ENCODE measurements around the gene BAHCC1.

The BAHCC1 gene

DNA sequence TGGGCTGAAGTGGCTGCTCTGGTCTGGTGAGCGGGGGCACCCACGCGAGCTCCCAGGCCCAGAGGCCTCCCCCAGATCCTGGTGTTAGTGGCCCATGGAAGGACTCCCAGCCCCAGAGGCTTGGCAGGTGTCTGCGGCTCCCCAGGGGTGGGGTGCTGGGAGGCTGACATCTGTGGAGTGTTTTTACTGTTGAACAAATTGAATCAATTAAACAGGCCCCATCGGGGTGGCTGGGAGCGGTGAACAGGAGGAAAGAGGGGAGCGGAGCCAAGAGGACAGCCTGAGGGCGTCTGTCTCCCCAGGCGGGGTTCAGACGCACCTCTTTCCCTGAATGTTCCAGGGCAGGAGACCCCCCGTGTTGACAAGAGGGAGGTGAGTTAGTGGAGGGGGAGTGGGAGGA is 87.4 kb downstream of the BAHCC1 start:
- FAIRE-seq = no peak

DNA sequence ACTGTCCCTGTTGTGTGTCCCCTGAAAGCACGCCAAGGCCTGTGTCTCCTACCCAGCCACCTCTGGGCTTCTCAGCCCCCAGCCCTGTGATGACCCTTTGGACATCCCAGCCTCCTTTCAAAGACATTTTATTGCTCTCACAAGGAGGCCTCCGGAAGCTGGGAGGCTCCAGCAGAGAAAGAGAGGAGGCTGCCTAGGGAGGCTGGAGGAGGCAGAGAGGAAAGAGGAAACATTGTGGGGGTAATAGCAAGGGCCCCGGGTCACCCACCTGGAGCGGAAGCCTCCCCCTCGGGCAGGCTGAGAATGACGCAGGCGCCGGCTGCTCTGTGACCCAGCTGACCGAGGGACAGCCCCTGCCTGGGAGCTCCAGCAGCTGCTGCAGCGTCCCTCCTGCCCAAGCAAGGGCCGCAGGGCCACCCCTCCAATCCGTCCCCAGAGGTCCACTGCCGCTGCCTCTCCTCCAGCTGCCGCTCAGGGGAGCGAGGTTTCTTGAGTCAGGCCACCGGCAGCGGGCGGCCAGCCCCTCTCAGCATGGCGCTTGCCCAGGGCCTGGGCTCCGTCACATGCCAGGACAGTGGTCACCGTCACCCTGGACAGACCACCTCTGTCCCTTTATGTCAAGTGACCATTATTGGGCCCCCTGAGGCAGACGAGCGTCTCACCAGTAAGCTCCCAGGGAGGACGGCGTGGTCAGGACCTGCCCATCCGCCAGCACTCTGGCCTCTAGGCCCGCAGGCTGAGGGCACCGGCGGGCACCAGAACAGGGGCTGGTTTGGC is 88.0 kb downstream of the BAHCC1 start:
- FAIRE-seq = no peak

DNA sequence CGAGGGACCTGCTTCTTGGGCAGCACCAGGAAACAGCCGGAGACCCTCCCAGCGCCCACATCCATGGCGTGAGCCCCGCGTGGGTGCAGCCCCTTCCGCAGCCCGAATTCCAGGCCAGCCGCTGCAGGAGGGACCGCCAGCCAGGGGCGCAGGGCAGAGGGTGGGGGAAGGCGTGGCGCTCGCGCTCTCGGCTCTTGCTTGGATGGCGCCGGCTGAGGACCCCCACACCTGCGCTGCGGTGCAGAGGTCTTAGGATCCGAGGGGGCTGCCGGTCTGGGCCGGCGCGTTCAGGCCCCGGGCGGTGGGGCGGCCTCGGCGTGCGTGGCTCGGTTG is 88.6 kb downstream of the BAHCC1 start:
- no peak for FAIRE-seq

DNA sequence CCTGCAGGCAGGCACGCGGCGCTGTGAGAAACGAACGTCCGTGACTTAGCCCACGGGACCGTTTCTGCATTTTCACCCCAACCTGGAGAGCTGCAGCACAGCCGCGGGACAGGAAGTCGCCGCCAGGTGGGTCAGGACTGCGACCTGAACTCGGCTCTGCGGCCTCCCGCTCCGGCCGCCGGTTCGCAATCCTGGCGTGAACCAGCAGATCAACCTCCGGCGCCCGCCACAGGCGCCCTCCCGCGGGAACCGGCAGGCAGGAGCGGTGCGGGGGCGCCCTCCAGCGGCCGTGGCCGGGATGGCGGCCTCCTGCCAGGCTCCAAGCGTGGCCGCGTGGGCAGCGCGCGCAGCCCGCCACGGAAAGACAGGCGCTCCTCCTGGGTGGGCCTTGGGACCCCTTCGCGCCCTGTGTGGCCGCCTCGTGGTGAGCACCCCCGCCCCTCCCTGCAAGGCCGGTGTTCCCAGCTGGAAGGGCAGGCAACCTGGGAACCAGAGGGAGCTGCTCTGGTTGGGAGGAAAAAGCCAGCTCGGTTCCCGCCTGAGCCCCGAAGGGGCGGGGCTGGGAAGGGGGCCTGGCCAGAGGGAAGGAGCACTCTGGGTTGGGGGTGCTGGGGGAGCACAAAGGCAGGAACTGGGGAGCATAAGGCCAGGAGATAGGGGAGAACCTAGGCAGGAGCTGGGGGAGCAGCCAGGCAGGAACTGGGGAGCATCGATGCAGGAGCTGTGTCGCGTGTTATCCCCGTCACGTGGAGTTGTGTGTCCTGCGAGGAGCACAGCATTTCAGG is 89.1 kb downstream of the BAHCC1 start:
- FAIRE-seq = no peak

DNA sequence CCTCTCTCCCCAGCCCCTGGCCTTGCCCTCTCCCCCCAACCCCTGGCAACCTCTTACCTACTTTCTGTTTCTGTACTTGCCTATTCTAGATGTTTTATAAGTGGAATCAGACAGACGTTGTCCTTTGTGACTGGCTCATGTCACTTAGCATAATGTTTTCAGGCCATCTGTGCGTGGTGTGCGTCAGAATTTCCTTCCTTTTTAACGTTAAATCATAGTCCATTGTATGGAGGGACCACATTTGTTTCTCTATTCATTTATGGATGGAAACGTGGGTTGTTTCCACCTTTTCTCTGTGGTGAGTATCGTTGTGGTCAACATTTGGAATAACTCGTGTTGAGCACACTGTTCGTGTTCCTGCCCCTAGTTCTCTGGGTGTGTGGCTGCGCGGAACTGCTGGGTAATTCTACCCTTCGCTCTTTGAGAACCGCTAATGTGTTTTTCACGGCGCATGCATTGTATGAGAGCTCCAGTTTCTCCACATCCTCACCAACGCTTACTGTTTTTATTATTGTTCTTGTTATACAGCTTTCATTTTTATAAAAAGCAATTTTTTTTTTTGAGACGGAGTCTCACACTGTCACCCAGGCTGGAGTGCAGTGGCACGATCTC is 91.0 kb downstream of the BAHCC1 start:
- no peak for FAIRE-seq

DNA sequence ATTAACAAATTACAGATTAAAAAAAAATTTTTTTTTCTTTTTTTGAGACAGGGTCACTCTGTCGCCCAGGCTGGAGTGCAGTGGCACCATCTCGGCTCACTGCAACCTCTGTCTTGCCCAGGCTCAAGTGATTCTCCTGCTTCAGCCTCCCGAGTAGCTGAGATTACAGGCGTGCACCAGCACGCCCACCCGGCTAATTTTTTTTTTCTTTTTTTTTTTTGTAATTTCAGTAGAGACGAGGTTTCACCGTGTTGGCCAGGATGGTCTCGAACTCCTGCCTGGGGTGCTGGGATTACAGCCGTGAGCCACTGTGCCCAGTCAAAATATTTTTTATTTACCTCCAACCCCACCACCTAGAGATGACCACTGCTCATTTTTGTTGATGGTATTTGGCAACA is 91.8 kb downstream of the BAHCC1 start:
- FAIRE-seq = no peak

DNA sequence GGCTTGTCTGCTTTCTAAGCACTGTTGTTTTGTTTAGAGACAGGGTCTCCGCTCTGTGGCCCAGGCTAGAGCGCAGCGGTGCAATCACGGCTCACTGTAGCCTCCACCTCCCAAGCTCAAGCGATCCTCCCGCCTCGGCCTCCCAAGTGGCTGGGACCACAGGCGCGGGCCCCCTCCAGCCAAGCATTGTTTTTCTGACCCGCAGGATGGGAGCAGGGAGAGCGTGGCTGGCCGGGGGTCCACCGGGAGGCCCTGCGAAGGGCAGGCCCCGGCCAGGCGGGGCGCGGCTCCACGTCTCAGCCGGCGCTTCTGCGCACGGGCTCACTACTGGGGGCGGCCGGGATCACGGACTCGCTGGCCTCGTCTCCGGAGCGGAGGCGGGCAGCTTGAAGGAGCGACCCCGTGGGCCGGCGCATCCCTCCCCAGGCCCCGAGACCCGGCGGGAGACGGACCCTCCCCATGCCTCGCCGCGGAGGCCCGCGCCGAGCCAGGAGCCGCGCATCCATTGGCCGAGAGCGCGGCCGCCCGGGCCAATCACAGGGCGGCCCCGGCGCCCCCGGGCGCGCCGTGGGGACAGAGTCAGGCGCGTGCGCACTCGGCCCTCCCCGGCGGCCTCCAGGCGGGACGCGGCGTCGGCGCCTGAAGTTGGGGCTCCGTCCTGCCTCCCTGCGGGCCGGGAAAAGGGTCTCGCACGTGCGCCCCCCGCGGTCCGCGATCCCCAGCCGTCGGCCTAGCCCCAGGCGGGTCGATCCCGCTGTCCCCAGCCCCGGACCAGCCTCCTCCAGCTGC is 92.4 kb downstream of the BAHCC1 start:
- FAIRE-seq = no peak

DNA sequence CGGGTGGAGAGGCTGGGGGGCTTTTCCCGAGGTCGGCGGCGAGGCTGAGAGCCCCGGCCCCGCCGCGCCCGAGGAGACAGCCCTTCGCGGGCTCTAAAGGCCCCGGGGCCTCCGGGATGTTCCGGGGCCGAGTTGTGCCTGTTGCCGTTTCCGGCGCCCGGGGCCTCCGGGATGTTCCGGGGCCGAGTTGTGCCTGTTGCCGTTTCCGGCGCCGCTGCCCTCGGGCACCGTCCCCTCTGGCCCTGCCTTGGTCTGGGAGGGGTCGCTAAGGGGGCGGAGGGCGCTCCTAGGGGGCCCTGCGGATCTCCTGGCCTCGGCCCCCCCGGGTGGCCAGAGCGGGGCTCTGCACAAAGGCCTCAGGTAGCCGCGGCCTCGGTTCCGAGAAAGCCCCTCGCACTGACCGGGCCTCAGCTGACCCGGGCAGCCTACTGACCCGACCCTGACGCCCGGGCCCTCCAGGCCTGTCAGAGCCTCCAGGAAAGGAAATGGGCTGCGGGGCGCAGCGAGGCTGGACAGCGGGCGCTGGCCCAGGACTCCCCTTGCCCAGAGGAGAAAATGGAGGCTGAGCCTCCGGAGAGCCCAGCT is 93.1 kb downstream of the BAHCC1 start:
- no peak for FAIRE-seq

DNA sequence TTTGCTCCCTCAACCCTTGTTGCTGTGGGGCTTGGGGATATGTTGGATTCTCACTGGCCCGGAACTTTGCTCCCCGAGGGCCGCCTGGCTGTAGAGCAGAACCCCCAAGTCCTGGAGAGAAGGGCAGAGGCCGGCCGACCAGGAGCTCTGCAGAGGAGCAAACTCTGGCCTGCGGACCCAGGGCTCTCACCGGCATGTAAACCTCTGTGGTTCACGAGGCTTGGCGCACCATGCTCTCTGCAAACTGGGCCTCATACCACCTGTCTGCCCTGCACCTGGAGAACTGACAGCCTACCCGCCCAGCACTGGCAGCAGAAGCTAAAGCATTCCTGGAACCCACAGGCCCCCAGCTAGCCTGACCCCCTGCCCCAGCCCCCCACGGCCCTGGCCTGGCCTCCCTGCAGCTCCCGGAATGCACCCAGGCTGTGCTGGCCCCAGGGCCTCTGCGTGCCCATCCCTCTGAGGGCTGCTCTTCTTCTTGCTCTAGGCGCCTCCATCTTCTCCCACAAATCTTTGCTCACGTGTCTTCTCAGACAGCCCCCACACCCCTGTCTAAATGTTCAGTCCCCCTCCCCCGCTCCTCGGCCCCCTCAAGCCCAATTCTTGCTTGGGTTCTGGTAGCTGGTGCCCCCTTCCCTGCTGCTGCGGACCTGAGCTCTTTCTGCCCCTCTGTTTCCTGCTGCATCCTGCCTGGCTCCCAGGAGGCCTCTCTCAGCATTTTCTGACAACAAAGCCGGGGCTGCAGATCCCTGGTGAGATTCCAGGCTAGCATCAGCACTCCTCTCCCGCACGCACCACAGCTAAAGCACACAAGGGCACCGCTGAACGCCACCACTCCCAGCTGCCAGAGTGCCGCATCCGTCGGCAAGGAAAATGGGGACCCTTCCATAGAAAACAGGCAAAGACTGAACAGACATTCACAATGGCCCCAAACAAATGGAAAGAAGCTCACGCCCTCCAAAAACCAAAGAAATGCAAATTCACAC is 94.0 kb downstream of the BAHCC1 start:
- no peak for FAIRE-seq

DNA sequence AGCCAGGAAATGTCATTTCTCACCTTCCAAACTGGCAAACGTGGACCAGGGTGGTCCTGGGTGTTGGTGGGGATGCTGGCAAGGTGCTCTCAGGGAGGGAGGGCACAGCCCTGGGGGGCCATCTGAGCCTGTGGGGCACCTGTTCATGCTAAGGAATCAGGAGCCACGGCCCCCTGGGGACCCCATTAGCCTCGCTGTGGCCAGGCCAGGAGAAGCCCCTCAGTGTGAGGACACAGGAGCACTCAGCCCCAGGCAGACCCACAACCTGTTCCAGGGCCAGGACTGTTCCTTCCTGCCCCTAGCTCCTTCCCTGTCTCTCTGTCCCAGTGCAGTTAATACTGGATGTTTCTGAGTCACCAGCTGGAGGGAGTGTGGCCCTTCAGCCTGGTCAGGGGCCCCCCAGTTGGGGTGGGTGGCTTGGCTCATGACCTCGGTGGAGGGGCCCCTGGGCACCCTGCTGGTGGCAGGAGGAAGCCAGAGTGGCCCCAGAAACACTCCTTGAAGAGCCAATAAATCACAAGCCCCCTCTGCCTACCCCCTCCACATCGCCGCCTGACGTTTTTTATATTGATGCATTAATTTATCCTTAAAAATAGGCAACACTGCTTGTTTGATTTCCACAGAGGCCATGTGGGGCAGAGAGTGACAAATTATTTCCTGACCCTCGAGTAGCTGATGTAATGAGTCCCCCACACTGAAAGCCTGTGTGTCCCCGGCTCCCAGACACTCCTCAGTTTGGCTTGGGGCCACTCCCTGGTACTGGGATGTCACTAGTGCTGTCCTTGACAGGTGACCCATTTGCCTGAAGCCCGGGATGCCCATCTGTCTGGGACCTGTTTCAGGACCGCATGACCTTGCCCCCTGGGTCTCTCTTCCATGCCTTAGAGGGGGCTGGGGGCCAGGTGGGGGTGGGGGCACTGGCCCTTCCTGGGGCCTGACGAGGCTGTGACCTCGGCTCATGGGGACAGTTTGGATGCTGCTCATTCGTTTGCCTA is 95.0 kb downstream of the BAHCC1 start:
- FAIRE-seq = no peak

DNA sequence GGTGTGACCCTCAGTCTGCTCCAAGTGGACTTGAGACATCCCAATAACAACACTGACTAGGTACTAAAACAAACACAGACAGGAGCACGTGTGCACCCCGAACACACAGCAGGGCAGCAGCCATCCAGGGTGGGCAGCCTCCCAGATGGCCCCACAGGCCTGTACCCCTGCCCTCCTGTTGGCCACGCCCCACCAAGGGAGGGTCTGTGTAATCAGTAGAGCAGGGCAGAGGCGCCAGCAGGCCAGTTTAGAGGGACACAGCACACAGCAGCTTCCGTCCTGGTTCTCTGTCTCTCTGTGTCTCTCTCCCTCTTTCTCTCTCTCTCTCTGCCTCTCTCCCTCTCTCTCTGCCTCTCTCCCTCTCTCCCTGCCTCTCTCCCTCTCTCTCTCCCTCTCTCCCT is 95.9 kb downstream of the BAHCC1 start:
- no peak for FAIRE-seq

DNA sequence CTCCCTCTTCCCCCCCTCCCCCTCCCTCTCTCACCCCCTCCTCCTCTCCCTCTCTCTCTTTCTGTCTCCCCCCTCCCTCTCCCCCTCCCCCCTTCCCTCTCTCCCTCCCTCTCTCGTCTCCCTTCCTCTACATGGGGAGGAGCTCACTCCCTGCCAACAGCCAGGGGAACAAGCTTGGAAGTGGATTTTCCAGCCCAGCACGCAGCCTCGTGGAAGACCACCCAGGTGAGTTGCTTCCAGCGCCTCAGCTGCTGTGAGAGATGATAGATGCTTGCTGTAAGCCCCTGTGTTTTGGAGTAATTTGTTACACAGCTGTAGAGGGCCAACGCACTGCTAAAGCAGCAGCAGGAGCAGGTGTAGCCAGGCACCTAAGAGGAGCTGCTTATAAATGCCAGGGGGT is 96.5 kb downstream of the BAHCC1 start:
- no peak for FAIRE-seq

DNA sequence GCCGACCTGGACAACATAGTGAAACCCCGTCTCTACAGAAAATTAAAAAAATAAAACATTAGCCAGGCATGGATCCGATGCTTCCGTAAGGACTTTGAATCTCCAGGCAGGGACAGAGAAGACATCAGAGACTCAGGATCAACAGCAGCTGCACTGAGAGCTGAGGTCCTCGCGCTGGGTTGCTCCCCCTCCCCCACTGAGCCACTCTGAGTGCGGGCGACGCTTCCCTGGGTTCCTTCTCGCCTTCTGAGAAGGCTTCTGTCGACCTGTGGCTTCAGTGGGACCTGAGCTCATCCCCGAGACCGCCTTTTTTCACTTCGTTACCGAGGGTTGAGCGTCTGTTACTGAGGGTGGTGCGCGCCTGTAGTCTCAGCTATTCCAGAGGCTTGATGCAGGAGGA is 96.9 kb downstream of the BAHCC1 start:
- no peak for FAIRE-seq

DNA sequence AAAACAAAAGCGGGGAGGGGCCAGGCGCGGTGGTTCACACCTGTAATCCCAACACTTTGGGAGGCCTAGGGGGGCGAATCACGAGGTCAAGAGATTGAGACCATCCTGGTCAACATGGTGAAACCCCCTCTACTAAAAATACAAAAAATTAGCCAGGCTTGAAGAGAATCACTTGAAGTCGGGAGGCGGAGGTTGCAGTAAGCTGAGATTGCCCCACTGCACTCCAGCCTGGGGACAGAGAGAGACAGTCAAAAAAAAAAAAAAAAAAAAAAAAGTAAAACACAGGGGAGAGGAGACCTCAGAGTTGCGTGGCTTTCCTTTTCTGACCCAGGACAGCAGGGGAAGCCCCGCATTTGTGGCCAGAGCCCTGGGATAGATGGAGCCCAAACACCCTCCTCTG is 97.4 kb downstream of the BAHCC1 start:
- no peak for FAIRE-seq

DNA sequence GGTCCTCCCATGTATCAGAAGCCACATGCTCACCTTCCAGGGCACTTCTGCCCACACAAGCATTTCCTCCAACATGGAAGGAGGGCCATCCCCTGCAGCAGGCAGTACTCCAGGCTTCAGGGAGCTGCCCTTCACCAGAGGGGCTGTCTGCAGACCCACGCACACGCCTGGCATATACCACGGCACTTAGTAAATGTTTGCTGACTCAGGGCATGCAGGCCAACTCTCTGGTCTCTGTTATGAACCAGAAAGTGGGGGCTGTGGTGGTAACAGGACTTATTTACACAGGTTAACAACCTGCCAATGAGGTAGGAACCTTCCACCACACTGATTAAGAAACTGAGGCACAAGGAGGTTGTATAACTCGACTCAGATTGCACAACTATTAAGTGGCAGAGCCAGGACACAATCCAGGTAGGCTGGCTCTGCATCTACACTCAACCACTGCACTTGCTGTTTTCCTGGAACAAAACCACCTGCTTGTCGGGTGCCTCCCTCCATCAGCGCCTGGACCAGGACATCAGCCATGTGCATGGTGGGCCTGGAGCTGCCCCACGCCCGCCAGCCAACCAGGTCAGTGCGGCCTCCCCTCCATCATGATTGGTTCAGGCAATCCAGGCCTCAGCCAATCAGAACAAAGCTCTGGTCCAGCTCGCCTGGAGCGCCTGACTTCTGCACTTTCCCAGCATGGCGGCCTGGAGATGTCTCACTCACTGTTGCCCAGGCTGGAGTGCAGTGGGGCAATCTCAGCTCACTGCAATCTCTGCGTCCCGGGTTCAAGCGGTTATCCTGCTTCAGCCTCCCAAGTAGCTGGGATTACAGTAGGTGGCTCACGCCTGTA is 98.2 kb downstream of the BAHCC1 start:
- no peak for FAIRE-seq

DNA sequence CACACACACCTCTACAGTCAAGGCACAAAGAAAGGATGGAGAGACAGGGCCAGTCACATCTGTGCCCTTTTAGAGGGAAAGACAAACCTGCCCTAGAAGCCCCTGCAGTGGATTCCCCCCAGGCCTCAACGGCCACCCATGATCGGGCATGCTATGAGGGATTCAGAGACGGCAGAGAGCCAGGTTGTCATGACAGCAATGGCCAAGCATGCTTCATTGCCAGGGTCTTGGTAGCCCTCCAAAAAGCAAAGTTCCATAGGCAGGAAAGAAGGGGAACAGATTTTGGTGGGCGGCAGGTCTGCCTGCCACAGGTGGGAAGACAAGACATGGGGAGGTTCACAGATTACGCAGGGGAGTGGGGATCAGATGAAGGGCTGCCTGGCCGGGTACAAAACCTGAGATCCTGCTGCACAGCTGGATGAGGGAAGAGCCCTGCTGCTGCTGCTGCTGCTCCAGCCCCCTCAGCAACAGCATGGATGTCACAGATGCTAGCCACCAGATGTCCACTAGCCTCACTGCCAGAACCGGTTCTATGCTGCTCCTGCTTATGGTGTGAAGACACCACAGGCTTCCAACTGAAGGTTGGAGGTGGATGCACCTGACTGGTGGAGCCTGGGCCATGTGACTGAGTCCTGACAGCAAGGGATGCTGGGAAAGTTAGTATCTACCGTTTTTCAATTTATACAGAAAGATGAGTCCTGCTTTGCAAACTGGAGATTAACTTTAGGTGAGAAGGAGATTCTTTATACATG is 99.5 kb downstream of the BAHCC1 start:
- no peak for FAIRE-seq

DNA sequence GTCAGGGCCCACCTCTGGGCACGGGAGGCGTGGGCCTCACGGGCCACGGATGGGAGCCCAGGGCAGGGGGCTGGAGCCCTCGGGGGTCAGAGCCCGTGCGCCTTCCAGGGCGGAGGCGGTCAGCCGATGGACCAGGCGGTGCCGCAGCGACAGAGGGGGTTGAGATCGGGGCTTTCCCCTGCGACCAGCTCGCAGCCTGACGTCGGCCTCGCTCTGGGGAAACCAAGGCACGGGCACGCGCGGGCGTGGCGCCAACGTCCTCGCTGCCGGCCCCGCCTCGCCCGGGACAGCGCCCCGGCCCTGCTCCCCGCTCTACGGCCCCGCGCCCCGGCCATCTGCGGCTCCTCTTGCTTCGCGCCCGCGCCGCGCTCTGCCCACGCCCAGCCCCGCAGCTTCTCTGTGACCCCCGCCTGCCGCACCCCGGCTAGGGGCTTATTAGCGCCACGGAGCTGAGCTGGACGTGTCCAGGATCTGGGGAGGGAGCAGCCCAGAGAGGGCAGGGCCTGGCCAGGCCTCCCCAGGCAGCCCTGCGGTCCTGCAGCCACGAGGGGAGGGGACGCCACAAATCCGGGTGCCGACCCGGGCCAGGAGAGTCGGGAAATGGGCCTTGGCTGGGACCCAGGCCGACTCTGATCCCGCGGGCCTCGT is 103.8 kb downstream of the BAHCC1 start:
- FAIRE-seq = no peak

DNA sequence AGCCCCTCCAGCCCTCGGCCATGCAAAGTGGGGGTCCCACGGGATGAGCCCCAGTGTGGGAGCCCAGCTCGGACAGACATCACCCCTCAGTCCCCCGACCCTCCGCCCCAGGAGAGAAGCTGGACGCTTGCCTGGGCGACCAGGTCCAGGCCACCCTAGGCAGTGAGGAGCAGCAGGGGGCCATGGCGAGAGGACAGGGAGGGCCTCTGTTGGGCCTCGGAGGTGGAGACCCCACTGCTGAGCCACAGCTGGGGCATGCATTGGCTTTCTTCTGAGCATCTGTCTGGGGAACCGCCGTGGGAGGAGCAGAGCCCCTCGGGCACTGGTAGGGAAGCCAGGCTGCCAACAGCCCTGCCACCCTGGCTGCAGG is 104.3 kb downstream of the BAHCC1 start:
- no peak for FAIRE-seq

Data from endometrium (tissue), 2 donors.